ENCODE measurements around the gene TOR1AIP2. TPM values are rescaled to one million over a fixed set of nuclear protein-coding genes. Genes with fewer than 3 reads are reported as not detected.

TOR1AIP2 gene
- polyA plus RNA-seq, 1 experiment = 48.4 TPM

GRCh38 chr1:179793281-179793680, 84.3 kb downstream of the TOR1AIP2 start:
- Histone ChIP-seq H3K4me3 (ENCODE audit: low read depth, low read length) (no peak overlapping the region), H3K27me3 (ENCODE audit: control insufficient read depth, insufficient read depth, low read length) (peaks cover 28% of the 10 kb centered on the region), H3K9me3 (ENCODE audit: control insufficient read depth, insufficient read depth, low read length) (no peaks in the 10 kb centered on the region), H3K27ac (ENCODE audit: low read depth, low read length) (no peak overlapping the region)
- DNase-seq (ENCODE audit: low read depth, low spot score) = no peak
- TF ChIP-seq, protein P1, sequence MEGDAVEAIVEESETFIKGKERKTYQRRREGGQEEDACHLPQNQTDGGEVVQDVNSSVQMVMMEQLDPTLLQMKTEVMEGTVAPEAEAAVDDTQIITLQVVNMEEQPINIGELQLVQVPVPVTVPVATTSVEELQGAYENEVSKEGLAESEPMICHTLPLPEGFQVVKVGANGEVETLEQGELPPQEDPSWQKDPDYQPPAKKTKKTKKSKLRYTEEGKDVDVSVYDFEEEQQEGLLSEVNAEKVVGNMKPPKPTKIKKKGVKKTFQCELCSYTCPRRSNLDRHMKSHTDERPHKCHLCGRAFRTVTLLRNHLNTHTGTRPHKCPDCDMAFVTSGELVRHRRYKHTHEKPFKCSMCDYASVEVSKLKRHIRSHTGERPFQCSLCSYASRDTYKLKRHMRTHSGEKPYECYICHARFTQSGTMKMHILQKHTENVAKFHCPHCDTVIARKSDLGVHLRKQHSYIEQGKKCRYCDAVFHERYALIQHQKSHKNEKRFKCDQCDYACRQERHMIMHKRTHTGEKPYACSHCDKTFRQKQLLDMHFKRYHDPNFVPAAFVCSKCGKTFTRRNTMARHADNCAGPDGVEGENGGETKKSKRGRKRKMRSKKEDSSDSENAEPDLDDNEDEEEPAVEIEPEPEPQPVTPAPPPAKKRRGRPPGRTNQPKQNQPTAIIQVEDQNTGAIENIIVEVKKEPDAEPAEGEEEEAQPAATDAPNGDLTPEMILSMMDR (IDR thresholded peaks at IDR 0.05; ENCODE audit: low read depth, low read length) = no peak
- CTCF ChIA-PET = interaction anchor here (2.0 to 4.1 kb wide), 4 partner anchors 16 to 87 kb away, joined by 9 to 29 read pairs (median 10); no protein-coding TSS in a partner anchor
- POLR2A ChIA-PET = no interaction called here

Other genes starting within 250 kb of the TOR1AIP2 start
- not detected in 2 replicates for gene FAM163A, start 134.5 kb downstream of the TOR1AIP2 start, polyA plus RNA-seq (2011; rRNA removed)
- 33.9 and 44.9 TPM in 2 replicates for gene TOR1AIP1, start 4.5 kb upstream of the TOR1AIP2 start, polyA plus RNA-seq (2011; rRNA removed)
- gene CEP350, start 77.0 kb upstream of the TOR1AIP2 start, polyA plus RNA-seq (2011; rRNA removed) = 12.9 and 18.2 TPM in 2 replicates

All from AG04450 (cell line).